ENCODE data around the gene LRP1B.

DNA sequence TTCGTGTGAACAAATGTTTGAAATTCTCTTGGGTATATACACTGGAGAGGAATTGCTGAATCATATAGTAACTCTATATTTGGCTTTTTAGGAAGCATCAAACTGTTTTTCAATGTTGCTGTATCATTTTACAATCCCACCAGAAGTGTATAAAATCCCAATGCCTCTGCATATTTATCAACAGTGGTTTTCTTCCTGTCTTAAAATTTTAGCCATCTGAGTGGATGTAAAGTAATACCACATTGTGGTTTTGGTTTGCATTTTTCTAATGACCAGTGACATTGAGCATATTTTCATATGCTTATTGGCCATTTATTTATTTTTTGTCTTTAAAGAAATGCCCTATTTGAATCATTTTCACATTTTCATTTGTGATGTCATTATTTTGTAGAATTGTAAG is 22.8 kb upstream of the LRP1B start:
- no peak for TF ChIP-seq YY1 (IDR thresholded peaks at IDR 0.05; ENCODE audit: low read depth)
- TF ChIP-seq, protein P1, sequence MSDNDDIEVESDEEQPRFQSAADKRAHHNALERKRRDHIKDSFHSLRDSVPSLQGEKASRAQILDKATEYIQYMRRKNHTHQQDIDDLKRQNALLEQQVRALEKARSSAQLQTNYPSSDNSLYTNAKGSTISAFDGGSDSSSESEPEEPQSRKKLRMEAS (IDR thresholded peaks at IDR 0.05) = no peak
- TF ChIP-seq RAD21 (IDR thresholded peaks at IDR 0.05; ENCODE audit: low read depth) = no peak
- TF ChIP-seq CREB1 (IDR thresholded peaks at IDR 0.05; ENCODE audit: low read depth) = no peak
- no peak for TF ChIP-seq TEAD4 (IDR thresholded peaks at IDR 0.05)
- TF ChIP-seq EP300 (IDR thresholded peaks at IDR 0.05; ENCODE audit: borderline replicate concordance) = no peak
- TF ChIP-seq EGR1 (IDR thresholded peaks at IDR 0.05) = no peak
- TF ChIP-seq, protein P2, sequence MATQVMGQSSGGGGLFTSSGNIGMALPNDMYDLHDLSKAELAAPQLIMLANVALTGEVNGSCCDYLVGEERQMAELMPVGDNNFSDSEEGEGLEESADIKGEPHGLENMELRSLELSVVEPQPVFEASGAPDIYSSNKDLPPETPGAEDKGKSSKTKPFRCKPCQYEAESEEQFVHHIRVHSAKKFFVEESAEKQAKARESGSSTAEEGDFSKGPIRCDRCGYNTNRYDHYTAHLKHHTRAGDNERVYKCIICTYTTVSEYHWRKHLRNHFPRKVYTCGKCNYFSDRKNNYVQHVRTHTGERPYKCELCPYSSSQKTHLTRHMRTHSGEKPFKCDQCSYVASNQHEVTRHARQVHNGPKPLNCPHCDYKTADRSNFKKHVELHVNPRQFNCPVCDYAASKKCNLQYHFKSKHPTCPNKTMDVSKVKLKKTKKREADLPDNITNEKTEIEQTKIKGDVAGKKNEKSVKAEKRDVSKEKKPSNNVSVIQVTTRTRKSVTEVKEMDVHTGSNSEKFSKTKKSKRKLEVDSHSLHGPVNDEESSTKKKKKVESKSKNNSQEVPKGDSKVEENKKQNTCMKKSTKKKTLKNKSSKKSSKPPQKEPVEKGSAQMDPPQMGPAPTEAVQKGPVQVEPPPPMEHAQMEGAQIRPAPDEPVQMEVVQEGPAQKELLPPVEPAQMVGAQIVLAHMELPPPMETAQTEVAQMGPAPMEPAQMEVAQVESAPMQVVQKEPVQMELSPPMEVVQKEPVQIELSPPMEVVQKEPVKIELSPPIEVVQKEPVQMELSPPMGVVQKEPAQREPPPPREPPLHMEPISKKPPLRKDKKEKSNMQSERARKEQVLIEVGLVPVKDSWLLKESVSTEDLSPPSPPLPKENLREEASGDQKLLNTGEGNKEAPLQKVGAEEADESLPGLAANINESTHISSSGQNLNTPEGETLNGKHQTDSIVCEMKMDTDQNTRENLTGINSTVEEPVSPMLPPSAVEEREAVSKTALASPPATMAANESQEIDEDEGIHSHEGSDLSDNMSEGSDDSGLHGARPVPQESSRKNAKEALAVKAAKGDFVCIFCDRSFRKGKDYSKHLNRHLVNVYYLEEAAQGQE (IDR thresholded peaks at IDR 0.05; ENCODE audit: low read depth) = no peak
- TF ChIP-seq CEBPB (IDR thresholded peaks at IDR 0.05) = no peak
- TF ChIP-seq TAF1 (IDR thresholded peaks at IDR 0.05; ENCODE audit: low read depth) = no peak
- TF ChIP-seq FOXM1 (IDR thresholded peaks at IDR 0.05; ENCODE audit: borderline replicate concordance, low read depth) = no peak
- TF ChIP-seq, protein P3, sequence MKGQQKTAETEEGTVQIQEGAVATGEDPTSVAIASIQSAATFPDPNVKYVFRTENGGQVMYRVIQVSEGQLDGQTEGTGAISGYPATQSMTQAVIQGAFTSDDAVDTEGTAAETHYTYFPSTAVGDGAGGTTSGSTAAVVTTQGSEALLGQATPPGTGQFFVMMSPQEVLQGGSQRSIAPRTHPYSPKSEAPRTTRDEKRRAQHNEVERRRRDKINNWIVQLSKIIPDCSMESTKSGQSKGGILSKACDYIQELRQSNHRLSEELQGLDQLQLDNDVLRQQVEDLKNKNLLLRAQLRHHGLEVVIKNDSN (IDR thresholded peaks at IDR 0.05) = no peak

All from Ishikawa (cell line).